Measurements from ENCODE around the gene AMPD1. TPM values are rescaled to one million over a fixed set of nuclear protein-coding genes. Genes with fewer than 3 reads are reported as not detected.

The AMPD1 gene
- total and polyA plus RNA-seq, 2 of the 13 experiments (the other 11 are each of a cell fraction or from before 2014, with no cell fraction given): not detected

DNA sequence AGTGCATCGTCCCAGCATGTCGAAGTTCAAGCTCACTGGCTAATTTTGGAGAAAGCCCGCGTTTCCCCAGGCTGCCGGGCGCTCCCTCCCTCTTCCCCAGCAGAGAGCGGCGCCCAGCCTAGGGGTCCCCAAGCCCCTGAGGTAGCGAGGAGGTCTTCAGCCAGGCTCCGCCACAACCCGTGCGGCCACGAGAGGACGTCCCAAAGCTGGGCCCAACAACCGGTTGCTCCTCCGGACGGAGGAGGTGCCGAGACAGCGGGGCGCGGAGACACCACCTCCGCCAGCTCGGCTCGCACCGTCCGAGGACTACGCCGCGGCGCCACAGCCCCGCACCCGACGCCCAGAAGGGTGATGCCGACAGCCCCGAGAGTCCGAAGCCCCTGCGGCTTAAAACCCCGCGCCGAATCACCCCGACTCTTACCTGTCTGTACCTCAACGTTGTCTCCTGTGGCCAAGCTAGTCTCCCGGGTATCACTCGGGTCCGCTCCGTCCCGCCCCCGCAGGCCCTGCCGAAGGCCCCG lies 25.7 kb downstream of the AMPD1 start, which contains the start of gene DENND2C (continued):
- TF ChIP-seq, protein P1, sequence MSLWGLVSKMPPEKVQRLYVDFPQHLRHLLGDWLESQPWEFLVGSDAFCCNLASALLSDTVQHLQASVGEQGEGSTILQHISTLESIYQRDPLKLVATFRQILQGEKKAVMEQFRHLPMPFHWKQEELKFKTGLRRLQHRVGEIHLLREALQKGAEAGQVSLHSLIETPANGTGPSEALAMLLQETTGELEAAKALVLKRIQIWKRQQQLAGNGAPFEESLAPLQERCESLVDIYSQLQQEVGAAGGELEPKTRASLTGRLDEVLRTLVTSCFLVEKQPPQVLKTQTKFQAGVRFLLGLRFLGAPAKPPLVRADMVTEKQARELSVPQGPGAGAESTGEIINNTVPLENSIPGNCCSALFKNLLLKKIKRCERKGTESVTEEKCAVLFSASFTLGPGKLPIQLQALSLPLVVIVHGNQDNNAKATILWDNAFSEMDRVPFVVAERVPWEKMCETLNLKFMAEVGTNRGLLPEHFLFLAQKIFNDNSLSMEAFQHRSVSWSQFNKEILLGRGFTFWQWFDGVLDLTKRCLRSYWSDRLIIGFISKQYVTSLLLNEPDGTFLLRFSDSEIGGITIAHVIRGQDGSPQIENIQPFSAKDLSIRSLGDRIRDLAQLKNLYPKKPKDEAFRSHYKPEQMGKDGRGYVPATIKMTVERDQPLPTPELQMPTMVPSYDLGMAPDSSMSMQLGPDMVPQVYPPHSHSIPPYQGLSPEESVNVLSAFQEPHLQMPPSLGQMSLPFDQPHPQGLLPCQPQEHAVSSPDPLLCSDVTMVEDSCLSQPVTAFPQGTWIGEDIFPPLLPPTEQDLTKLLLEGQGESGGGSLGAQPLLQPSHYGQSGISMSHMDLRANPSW (CRISPR knock-in tag; IDR thresholded peaks at IDR 0.05; ENCODE audit: borderline replicate concordance): no peak
- TF ChIP-seq ZBED4 (CRISPR knock-in tag; IDR thresholded peaks at IDR 0.05; ENCODE audit: borderline replicate concordance): no peak
- TF ChIP-seq ZNF800 (CRISPR knock-in tag; IDR thresholded peaks at IDR 0.05): no peak
- 0 out of 2 replicates have a peak, but pooled peaks have one; percentile 24 for TF ChIP-seq ZIK1 (CRISPR knock-in tag; IDR thresholded peaks at IDR 0.05; ENCODE audit: borderline replicate concordance, low read depth)
- TF ChIP-seq NFYC (CRISPR knock-in tag; IDR thresholded peaks at IDR 0.05): no peak
- no peak for TF ChIP-seq ZBTB38 (CRISPR knock-in tag; IDR thresholded peaks at IDR 0.05)
- TF ChIP-seq, protein P2, sequence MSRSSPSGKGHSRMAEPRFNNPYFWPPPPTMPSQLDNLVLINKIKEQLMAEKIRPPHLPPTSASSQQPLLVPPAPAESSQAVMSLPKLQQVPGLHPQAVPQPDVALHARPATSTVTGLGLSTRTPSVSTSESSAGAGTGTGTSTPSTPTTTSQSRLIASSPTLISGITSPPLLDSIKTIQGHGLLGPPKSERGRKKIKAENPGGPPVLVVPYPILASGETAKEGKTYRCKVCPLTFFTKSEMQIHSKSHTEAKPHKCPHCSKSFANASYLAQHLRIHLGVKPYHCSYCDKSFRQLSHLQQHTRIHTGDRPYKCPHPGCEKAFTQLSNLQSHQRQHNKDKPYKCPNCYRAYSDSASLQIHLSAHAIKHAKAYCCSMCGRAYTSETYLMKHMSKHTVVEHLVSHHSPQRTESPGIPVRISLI (CRISPR knock-in tag; IDR thresholded peaks at IDR 0.05; ENCODE audit: borderline replicate concordance): no peak
- TF ChIP-seq BCL6 (CRISPR knock-in tag; IDR thresholded peaks at IDR 0.05): no peak
- no peak for TF ChIP-seq ESRRA (CRISPR knock-in tag; IDR thresholded peaks at IDR 0.05; ENCODE audit: low read depth)
- TF ChIP-seq FOXJ3 (CRISPR knock-in tag; IDR thresholded peaks at IDR 0.05; ENCODE audit: borderline replicate concordance): no peak
- peak; percentile 64 for TF ChIP-seq HNRNPLL (IDR thresholded peaks at IDR 0.05; ENCODE audit: low read depth, low read length, poor library complexity, severe bottlenecking)
- TF ChIP-seq, protein P3, sequence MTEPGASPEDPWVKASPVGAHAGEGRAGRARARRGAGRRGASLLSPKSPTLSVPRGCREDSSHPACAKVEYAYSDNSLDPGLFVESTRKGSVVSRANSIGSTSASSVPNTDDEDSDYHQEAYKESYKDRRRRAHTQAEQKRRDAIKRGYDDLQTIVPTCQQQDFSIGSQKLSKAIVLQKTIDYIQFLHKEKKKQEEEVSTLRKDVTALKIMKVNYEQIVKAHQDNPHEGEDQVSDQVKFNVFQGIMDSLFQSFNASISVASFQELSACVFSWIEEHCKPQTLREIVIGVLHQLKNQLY (CRISPR knock-in tag; IDR thresholded peaks at IDR 0.05): no peak
- TF ChIP-seq CENPT (CRISPR knock-in tag; IDR thresholded peaks at IDR 0.05; ENCODE audit: low read depth): no peak
- TF ChIP-seq ZFY (CRISPR knock-in tag; IDR thresholded peaks at IDR 0.05): peak; percentile 41; the same call in 1 of the 2 replicates
- TF ChIP-seq, protein P4, sequence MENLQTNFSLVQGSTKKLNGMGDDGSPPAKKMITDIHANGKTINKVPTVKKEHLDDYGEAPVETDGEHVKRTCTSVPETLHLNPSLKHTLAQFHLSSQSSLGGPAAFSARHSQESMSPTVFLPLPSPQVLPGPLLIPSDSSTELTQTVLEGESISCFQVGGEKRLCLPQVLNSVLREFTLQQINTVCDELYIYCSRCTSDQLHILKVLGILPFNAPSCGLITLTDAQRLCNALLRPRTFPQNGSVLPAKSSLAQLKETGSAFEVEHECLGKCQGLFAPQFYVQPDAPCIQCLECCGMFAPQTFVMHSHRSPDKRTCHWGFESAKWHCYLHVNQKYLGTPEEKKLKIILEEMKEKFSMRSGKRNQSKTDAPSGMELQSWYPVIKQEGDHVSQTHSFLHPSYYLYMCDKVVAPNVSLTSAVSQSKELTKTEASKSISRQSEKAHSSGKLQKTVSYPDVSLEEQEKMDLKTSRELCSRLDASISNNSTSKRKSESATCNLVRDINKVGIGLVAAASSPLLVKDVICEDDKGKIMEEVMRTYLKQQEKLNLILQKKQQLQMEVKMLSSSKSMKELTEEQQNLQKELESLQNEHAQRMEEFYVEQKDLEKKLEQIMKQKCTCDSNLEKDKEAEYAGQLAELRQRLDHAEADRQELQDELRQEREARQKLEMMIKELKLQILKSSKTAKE (CRISPR knock-in tag; IDR thresholded peaks at IDR 0.05; ENCODE audit: borderline replicate concordance): no peak
- no peak for TF ChIP-seq SNAPC2 (CRISPR knock-in tag; IDR thresholded peaks at IDR 0.05)
